ENCODE data around the gene RGS6.

RGS6 gene

DNA sequence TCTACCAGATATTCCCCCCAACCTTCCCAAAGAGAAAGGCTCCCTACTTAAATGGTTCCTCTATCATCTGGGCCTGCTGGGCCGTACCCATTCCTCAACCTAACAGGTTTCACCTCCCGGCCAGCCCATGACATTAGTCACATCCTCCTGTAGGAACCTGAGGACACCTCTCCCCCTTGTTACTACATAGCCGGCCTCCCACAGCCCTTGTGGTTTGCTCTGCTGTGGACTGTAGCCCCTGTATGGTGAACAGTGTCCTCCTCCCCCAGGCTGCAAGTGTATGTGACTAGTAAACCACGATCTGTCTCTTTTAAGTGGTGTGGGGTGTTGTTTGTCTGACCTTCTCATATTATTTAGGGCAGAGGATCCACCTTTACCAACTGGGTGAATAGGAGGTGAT lies 371.7 kb downstream of the RGS6 start:
- FAIRE-seq (peak; percentile 42), DNase-seq (ENCODE audit: insufficient read length) (no peak)
- TF ChIP-seq POLR2A (IDR thresholded peaks at IDR 0.05; ENCODE audit: low read depth, low read length): no peak
- no peak for TF ChIP-seq TAF1 (IDR thresholded peaks at IDR 0.05; ENCODE audit: borderline replicate concordance, low read depth, low read length)
- no peak for TF ChIP-seq POLR2AphosphoS5 (IDR thresholded peaks at IDR 0.05; ENCODE audit: low read depth, low read length)

DNA sequence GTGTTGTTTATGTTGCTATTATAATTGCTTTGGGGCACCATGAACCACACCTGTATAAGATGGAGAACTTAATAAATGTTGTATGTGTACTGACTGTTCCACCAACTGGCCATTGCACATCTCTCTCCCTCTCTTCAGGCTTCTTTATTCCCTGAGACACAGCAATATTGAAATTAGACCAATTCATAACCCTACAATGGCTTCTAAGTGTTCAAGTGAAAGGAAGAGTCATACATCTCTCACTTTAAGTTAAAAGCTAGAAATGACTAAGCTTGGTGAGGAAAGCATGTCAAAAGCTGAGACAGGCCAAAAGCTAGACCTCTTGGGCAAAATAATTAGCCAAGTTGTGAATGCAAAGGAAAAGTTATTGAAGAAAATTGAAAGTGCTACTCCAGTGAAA lies 373.3 kb downstream of the RGS6 start:
- no peak for DNase-seq (ENCODE audit: insufficient read length)
- peak; percentile 56 for FAIRE-seq
- no peak for TF ChIP-seq TAF1 (IDR thresholded peaks at IDR 0.05; ENCODE audit: borderline replicate concordance, low read depth, low read length)
- TF ChIP-seq POLR2A (IDR thresholded peaks at IDR 0.05; ENCODE audit: low read depth, low read length): no peak
- no peak for TF ChIP-seq POLR2AphosphoS5 (IDR thresholded peaks at IDR 0.05; ENCODE audit: low read depth, low read length)

DNA sequence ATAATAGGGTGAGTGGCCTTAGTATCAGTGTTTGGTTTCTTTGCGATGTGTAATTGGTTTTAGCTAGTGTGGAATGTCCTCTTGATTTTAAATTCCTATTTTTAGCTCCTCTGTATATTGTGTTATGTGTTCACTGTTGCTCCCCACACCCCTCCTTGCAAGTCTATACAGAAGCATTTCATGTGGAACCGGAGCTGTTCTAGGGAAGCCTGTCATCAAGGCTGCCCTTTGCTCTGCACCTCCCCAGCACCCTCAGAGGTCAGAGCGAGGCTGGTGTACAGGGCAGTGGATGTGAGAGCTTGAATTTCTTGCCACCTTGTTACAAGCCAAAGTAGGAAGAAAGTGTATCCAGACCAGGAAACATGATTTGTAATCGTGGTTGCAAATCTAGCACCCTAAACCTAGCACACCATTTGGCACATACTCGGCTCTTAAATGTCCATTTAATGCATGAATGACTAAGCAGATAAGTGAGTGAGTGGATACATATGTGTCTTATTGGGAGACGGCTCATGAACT lies 376.8 kb downstream of the RGS6 start:
- DNase-seq (ENCODE audit: insufficient read length) (no peak), FAIRE-seq (peak; percentile 62)
- TF ChIP-seq TAF1 (IDR thresholded peaks at IDR 0.05; ENCODE audit: borderline replicate concordance, low read depth, low read length) (no peak), POLR2A (IDR thresholded peaks at IDR 0.05; ENCODE audit: low read depth, low read length) (no peak), POLR2AphosphoS5 (IDR thresholded peaks at IDR 0.05; ENCODE audit: low read depth, low read length) (no peak)

DNA sequence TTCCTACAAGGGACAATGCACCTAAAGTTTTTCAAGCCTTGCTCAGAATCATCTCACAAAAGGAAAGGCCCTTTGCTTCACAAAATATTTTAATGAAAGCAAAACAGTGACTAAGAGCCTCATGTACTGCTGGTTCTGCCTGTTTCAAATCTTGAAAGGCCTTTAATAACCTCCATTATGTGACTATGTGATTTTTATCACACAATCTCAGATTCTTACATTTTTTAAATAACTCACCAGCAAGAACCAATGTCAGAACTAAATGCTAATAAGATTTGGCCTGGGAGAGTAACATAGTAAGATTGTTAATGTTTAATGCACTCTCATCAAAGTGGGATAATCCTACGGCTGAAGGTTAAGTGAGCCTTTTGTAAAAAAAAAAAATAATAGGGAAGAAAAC lies 378.9 kb downstream of the RGS6 start:
- DNase-seq (ENCODE audit: insufficient read length) (no peak), FAIRE-seq (no peak)
- TF ChIP-seq TAF1 (IDR thresholded peaks at IDR 0.05; ENCODE audit: borderline replicate concordance, low read depth, low read length) (no peak), POLR2AphosphoS5 (IDR thresholded peaks at IDR 0.05; ENCODE audit: low read depth, low read length) (no peak), POLR2A (IDR thresholded peaks at IDR 0.05; ENCODE audit: low read depth, low read length) (no peak)

DNA sequence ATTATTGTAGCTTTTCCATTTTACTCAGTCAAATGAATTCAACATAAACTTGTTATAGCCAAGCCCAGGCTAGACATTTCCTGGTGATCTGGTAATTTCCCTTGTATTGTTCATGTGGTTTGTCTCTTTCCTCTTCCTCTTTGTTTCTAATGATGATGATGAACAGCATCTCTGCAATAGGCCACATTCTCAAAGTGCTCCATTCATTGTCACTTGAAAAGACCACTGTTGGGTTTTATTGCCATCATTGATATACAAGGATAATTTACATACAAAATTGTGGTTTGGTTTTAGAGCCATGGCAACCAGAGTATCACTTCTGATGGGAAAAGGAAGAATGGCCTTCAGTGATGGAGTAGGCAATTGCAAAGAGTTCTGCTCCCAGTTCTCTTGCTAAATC lies 379.3 kb downstream of the RGS6 start:
- DNase-seq (ENCODE audit: insufficient read length): no peak
- TF ChIP-seq POLR2A (IDR thresholded peaks at IDR 0.05; ENCODE audit: low read depth, low read length) (no peak), POLR2AphosphoS5 (IDR thresholded peaks at IDR 0.05; ENCODE audit: low read depth, low read length) (no peak), TAF1 (IDR thresholded peaks at IDR 0.05; ENCODE audit: borderline replicate concordance, low read depth, low read length) (no peak)
- FAIRE-seq: no peak

GRCh38 chr14:72314808-72315435 lies 382.7 kb downstream of the RGS6 start:
- DNase-seq (ENCODE audit: insufficient read length): no peak
- FAIRE-seq: no peak
- TF ChIP-seq POLR2A (IDR thresholded peaks at IDR 0.05; ENCODE audit: low read depth, low read length) (no peak), POLR2AphosphoS5 (IDR thresholded peaks at IDR 0.05; ENCODE audit: low read depth, low read length) (no peak), TAF1 (IDR thresholded peaks at IDR 0.05; ENCODE audit: borderline replicate concordance, low read depth, low read length) (no peak)

DNA sequence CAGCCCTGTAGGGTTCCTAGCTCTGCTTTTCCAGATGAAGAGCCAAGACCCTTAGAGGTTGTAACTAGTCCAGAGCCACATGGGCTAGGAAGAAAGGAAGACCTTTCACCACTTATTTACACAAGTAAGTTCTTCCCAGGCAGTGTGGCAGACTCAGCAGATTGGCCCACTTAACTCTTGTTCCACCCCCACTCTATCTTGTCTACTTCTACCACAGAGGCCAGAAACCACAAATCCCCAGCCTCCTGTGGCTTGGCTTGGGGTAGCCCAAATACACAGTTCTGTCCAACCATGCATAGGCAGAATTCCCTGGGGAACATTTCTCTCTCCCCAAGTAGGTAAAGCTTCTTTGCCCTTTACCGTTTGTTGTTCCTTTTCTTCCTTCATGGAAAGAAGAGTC lies 383.5 kb downstream of the RGS6 start:
- FAIRE-seq (no peak), DNase-seq (ENCODE audit: insufficient read length) (no peak)
- no peak for TF ChIP-seq POLR2A (IDR thresholded peaks at IDR 0.05; ENCODE audit: low read depth, low read length)

DNA sequence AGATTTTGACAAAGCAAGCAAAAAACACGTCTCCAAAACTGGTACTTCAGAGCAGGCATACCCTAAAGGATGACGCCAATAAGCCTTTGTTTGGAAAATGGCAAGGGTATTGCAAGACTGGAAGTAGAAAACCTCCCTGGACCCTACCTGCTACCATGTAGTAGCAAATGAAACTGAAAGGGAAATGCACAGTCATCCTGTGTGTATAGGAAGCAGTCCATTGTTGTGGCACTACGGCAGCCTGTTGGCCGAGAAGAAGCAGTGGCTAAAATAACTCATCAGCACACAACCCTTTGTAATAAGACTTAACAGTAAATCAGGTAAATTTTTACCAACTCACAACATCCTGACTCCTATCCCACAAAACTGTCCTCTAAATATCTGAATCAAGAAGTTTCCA lies 386.4 kb downstream of the RGS6 start:
- TF ChIP-seq POLR2A (IDR thresholded peaks at IDR 0.05; ENCODE audit: low read depth, low read length) (no peak), TAF1 (IDR thresholded peaks at IDR 0.05; ENCODE audit: borderline replicate concordance, low read depth, low read length) (no peak), POLR2AphosphoS5 (IDR thresholded peaks at IDR 0.05; ENCODE audit: low read depth, low read length) (no peak)
- FAIRE-seq (peak; percentile 77), DNase-seq (ENCODE audit: insufficient read length) (no peak)

GRCh38 chr14:72332046-72332445 lies 399.8 kb downstream of the RGS6 start:
- FAIRE-seq: no peak
- no peak for DNase-seq (ENCODE audit: insufficient read length)
- TF ChIP-seq POLR2AphosphoS5 (IDR thresholded peaks at IDR 0.05; ENCODE audit: low read depth, low read length) (no peak), TAF1 (IDR thresholded peaks at IDR 0.05; ENCODE audit: borderline replicate concordance, low read depth, low read length) (no peak), POLR2A (IDR thresholded peaks at IDR 0.05; ENCODE audit: low read depth, low read length) (no peak)

DNA sequence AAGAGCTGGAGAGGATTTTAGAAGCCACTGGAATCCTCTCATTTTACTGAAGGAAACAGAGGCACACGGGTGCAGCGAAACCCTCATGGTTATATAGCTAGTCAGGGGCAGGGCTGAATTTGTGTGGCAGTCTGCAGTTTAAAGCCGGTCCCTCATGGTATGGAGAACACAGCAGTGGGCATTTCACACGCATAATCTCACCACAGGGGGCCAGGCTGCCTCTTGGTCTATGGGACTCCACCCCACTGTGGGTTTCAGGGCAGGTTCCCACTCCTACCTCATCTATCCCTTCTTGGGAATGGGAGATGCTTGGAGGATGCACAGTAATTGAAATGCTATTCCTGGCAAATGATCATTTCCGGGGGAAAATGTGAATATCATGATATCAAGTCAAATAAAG lies 400.6 kb downstream of the RGS6 start:
- DNase-seq (ENCODE audit: insufficient read length): no peak
- no peak for TF ChIP-seq POLR2AphosphoS5 (IDR thresholded peaks at IDR 0.05; ENCODE audit: low read depth, low read length)
- TF ChIP-seq TAF1 (IDR thresholded peaks at IDR 0.05; ENCODE audit: borderline replicate concordance, low read depth, low read length): no peak
- no peak for TF ChIP-seq POLR2A (IDR thresholded peaks at IDR 0.05; ENCODE audit: low read depth, low read length)
- FAIRE-seq: no peak

DNA sequence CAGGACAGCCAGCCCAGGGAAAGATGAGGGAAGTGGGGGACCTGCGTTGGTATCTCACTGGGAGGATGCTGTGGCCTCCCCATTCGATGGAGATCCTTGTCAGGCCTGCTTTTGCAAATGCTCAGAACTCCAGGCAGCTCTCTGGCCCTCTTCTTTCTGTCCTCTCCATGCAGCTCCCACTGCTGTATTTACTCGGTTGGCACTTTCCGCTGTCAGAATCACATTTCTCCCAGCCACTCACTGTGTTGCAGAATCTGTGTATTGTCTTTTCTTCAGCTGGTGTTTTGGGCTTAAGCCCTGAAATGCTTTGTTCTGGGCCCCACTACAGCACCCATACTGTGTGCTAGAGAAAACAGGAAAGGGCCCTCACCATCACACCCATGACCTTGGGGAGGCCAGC lies 401.1 kb downstream of the RGS6 start:
- TF ChIP-seq POLR2AphosphoS5 (IDR thresholded peaks at IDR 0.05; ENCODE audit: low read depth, low read length) (no peak), POLR2A (IDR thresholded peaks at IDR 0.05; ENCODE audit: low read depth, low read length) (no peak), TAF1 (IDR thresholded peaks at IDR 0.05; ENCODE audit: borderline replicate concordance, low read depth, low read length) (no peak)
- DNase-seq (ENCODE audit: insufficient read length) (no peak), FAIRE-seq (no peak)

DNA sequence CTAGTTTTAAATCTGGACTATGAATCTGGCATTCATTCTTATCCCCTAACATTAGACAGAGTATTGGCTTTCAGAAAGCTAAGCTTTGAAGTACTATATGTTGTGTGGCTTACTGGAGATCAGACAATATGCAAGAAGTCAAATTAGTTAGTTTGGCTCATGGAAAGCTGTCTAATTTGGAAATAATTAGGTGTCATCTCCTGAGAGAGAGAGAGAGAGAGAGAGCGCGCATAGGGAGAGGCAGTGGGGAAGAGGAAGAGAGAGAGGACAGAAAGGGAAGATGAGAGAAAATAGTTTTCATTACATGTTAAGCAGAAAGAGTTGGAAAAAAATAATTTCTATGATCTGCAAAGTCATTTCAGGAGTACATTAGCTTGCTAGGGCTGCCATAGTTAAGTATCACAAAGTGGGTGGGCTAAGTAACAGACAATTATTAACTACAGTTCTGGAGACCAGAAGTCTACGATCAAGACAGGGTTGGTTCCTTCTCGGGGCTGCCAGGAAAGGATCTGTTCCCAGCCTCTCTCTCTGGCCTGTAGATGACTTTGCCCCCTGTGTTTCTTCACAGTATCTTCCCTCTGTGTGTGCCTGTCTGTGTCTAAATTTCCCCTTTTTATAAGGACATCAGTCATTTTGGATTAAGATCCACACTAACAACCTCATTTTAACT lies 404.2 kb downstream of the RGS6 start:
- no peak for TF ChIP-seq TAF1 (IDR thresholded peaks at IDR 0.05; ENCODE audit: borderline replicate concordance, low read depth, low read length)
- no peak for TF ChIP-seq POLR2AphosphoS5 (IDR thresholded peaks at IDR 0.05; ENCODE audit: low read depth, low read length)
- no peak for TF ChIP-seq POLR2A (IDR thresholded peaks at IDR 0.05; ENCODE audit: low read depth, low read length)
- DNase-seq (ENCODE audit: insufficient read length) (no peak), FAIRE-seq (no peak)

Data from GM12892 (cell line).